Mucosa of stomach (tissue), 1 donor: ENCODE data around the gene ZNF282.
"Not testable (repeated sequence)": the region's sequence is repeated elsewhere in the genome, so short reads cannot be mapped to it uniquely, and the experiment has no call there.

Source experiments
- H3K27me3 ChIP-seq: one replicate; pipeline ENCODE4 v1.7.0; 2013; ENCODE audit warnings: mild to moderate bottlenecking, low read length; ENCODE audit not compliant: control insufficient read depth, insufficient read depth
- H3K36me3 ChIP-seq: one replicate; pipeline ENCODE4 v1.7.0; 2013; ENCODE audit warnings: low read length; ENCODE audit not compliant: control insufficient read depth, insufficient read depth
- H3K4me1 ChIP-seq: one replicate; pipeline ENCODE4 v1.7.0; 2013; ENCODE audit warnings: mild to moderate bottlenecking, low read length; ENCODE audit not compliant: control insufficient read depth, insufficient read depth
- H3K4me3 ChIP-seq: one replicate; pipeline ENCODE4 v1.7.0; 2013; ENCODE audit warnings: low read length
- H3K9ac ChIP-seq: one replicate; pipeline ENCODE4 v1.7.0; 2013; ENCODE audit warnings: mild to moderate bottlenecking, low read length, moderate library complexity
- H3K9me3 ChIP-seq: one replicate; pipeline ENCODE4 v1.7.0; 2013; ENCODE audit warnings: mild to moderate bottlenecking, low read length, moderate library complexity; ENCODE audit not compliant: control insufficient read depth
- donor health status: Pancreatic carcinoma.

Gene ZNF282

DNA sequence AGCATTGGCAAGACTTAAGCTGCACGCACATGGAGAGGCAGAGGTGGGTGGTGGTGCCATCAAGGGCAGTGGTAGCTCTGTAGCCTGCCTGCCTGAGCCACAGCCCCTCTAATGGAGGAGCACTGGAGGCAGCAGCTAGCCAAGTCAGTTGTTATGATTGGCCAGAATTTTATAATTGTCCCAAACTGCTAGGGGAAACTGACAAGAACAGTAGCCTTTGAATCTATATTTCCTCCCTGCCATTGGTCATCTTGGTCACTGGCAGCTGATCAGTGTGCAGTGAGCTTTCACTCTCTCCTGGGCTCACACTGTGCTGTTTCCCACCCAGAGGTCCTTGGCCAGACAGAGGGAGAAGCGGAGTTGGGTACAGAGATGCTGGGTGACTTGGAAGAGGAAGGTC, 57.0 kb downstream of the ZNF282 start:
- peaks cover 12% of the 10 kb centered on the region for H3K36me3 ChIP-seq
- no peaks in the 10 kb centered on the region for H3K4me1 ChIP-seq
- H3K27me3 ChIP-seq: no peaks in the 10 kb centered on the region
- no peak overlapping the region for H3K9ac ChIP-seq
- H3K4me3 ChIP-seq: no peak overlapping the region
- H3K9me3 ChIP-seq: no peaks in the 10 kb centered on the region

DNA sequence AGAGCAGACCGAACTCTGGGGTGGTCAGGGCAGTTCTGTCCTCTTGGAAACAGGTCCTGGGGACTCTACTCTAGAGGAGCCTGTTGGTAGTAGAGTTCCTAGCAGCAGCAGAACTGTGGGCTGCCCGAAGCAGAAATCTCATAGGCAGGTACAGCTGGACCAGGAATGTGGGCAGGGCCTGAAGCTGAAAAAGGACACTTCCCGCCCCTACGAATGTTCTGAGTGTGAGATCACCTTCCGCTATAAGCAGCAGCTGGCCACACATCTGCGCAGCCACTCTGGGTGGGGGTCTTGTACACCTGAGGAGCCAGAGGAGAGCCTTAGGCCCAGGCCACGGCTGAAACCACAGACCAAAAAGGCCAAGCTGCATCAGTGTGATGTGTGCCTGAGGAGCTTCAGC, 58.3 kb downstream of the ZNF282 start:
- no peaks in the 10 kb centered on the region for H3K4me1 ChIP-seq
- H3K4me3 ChIP-seq: no peak overlapping the region
- H3K36me3 ChIP-seq: peaks cover 12% of the 10 kb centered on the region
- H3K9me3 ChIP-seq: no peaks in the 10 kb centered on the region
- no peak overlapping the region for H3K9ac ChIP-seq
- no peaks in the 10 kb centered on the region for H3K27me3 ChIP-seq

DNA sequence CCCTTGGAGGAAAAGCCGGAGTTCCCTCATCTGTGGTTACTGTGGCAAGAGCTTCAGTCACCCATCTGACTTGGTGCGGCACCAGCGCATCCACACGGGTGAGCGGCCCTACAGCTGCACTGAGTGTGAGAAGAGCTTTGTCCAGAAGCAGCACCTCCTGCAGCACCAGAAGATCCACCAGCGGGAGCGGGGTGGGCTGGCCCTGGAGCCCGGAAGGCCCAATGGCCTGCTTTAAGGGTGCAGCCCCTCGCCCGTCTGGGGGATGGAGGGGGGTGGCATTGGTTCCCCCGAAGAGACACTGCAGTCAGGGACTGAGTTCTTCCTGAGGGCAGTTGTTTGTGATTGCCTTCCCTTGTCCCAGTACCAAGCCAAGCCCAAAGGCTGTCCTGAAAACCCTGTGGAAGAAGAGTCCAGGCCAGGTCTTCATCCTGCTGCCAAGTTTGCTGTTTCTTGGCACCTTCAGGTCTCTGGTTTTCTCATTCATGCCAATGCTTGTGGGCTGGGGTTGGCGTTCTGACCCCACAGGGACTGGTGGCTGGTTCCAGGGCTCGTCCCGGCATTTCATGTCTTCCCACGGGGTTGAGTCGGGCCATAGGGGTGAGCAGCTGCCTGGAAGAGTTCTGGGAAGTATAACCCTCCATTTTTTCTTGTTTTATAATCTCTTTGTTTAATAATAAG, 59.0 kb downstream of the ZNF282 start:
- Histone ChIP-seq H3K36me3 (peaks cover 12% of the 10 kb centered on the region), H3K9ac (no peak overlapping the region), H3K9me3 (no peaks in the 10 kb centered on the region), H3K4me3 (no peak overlapping the region), H3K27me3 (no peaks in the 10 kb centered on the region), H3K4me1 (no peaks in the 10 kb centered on the region)

DNA sequence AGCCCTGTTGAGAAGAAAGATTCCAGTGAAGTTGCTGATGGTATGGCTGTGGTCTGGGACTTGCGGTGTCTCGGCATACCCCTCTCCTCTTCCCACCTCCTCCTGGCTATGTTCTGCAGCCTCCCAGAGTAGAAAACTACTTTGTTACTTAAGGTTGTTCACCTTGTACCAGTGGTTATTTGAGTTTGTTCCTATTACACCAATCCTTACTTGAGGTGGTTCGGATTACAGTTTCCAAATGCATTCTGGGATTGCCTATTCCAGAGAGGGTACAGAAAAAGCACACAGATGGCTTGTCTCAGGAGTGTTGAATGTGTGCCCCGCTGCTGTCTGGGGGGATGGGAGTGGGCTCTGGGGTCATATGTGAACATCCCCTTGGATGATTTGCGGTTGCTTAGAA, 59.8 kb downstream of the ZNF282 start:
- peaks cover 12% of the 10 kb centered on the region for H3K36me3 ChIP-seq
- H3K27me3 ChIP-seq: no peaks in the 10 kb centered on the region
- H3K9ac ChIP-seq: no peak overlapping the region
- no peaks in the 10 kb centered on the region for H3K9me3 ChIP-seq
- H3K4me3 ChIP-seq: no peak overlapping the region
- H3K4me1 ChIP-seq: no peaks in the 10 kb centered on the region

DNA sequence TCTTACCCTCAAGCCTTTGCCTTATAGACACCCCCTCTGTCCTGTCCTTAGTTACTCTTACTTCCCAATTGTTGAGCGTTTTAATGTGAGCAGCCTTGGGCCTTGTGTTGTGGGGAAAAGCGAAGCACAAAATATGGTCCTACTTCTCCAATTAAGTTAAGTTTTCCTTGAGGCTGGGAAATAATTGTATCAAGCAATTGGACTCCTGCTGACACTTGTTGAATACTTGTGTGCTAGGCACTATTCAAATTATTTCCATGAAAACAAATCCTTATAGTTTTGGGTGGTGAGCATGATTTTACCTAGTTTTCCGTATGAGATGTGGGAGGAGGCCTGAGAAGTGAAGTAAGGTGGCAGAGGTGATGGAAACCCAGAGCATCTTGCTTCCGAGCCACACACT, 61.2 kb downstream of the ZNF282 start:
- Histone ChIP-seq H3K36me3 (peaks cover 12% of the 10 kb centered on the region), H3K9ac (no peak overlapping the region), H3K4me3 (no peak overlapping the region), H3K4me1 (no peaks in the 10 kb centered on the region), H3K9me3 (no peaks in the 10 kb centered on the region), H3K27me3 (no peaks in the 10 kb centered on the region)

DNA sequence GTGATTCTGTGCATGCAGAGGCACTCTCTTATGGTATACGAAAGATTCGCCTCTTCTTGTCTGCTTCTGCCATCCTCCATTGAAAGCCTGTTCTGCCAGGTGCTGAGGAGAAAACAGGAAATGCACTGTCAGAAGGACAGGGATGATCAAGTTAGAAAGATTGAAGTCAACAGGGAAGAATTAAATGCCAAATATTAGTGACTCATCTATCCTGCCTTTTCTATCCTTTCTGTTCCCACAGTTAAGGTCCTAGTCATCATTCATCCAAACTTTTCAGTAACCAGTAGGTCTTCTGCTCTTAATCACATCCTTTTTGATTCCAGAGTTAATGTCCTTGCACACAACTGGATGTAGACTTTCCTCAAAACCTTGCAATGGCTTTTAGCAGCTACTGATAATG, 61.8 kb downstream of the ZNF282 start:
- no peak overlapping the region for H3K9ac ChIP-seq
- H3K4me3 ChIP-seq: no peak overlapping the region
- peaks cover 11% of the 10 kb centered on the region for H3K36me3 ChIP-seq
- H3K4me1 ChIP-seq: no peaks in the 10 kb centered on the region
- no peaks in the 10 kb centered on the region for H3K9me3 ChIP-seq
- no peaks in the 10 kb centered on the region for H3K27me3 ChIP-seq

DNA sequence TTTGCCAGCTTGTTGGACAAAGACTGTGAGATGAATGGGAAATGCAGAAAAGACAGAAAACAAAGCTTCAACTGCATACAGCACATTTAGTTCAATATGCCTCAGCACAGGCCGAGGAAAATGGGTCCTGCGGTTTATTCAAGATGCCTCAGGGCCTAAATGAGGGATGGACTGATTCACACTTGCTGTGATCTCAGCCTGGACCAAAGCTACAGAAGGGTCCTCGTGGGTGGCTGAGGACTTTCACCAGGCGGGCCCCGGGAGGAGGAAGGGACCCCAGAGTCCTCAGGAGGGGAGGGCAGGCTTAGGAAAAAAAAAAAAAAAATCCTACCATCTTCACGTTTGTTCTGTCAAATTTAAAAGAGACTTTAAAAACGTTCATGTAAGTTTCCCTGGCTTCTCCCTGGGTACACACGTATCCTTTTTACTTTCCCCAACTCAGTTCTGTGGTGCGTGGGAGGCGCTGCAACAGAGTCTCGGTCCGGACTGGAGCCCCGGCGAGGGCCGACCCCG, 66.0 kb downstream of the ZNF282 start:
- Histone ChIP-seq H3K27me3 (no peaks in the 10 kb centered on the region), H3K36me3 (no peaks in the 10 kb centered on the region), H3K9ac (peak overlapping the region; percentile 62), H3K4me3 (peak overlapping the region; percentile 2), H3K9me3 (no peaks in the 10 kb centered on the region), H3K4me1 (peaks cover 8% of the 10 kb centered on the region)

DNA sequence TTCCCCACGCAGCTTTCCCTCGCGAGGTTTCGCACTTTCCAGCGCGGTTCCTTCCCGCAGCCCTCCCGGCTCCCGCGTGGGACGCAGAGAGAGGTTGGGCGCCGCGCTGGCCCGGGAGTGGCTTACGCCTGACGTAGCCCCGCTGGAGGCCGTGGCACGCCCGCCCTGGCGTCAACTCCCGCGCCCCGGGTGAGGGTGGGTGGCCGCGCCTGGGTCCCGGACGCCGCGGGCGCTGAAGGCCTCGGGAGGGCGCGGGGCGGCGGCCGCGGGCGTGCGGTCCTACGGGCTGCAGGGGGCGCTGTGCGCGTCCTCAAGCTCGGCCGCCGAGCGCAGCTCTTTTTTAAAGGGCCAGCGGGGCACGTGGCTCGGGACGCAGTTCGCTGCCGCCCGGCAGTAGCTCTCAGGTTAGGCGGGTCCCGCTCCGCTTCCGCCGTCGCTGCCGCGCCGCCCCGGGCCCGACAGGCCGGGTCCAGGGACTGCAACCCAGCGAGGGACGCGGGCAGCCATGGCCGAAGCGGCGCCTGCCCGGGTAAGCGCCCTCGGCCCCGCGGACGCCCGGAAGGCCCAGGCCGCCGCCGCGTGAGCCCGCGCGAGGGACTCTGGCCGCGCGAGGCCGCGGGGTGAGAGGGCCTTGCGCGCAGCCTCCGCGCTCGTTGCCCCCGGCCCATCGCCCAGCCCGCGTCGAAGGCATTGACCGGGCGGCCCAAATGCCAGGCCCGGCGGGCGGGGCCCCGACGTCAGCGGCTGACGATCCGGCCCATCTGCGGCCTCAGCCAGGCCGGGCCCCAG, 66.7 kb downstream of the ZNF282 start, which contains the start of gene ZNF783:
Gene ZNF783, plus strand, starts transcription at position 368 of the 789 bp plus-strand sequence. Its CDS starts 138 bp downstream, at position 506.
- Histone ChIP-seq H3K4me3 (peak within 1 kb of the TSS; percentile 46), H3K9ac (peak within 1 kb of the TSS; percentile 62), H3K36me3 (no peaks in the 10 kb centered on the region), H3K4me1 (peaks cover 8% of the 10 kb centered on the region), H3K9me3 (no peaks in the 10 kb centered on the region), H3K27me3 (no peaks in the 10 kb centered on the region)

DNA sequence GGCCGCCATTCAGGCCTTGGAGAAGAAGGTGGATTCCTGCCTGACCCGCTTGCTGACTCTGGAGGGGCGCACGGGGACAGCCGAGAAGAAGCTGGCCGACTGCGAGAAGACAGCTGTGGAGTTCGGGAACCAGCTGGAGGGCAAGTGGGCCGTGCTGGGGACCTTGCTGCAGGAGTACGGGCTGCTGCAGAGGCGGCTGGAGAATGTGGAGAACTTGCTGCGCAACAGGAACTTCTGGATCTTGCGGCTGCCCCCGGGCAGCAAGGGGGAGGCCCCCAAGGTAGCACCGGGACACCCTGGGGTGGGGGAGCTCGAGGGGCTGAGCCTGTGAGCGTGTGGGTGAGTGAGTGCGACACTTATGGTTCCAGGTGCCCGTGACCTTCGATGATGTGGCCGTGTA, 71.1 kb downstream of the ZNF282 start:
- Histone ChIP-seq H3K27me3 (no peaks in the 10 kb centered on the region), H3K9ac (no peak overlapping the region), H3K4me1 (peaks cover 8% of the 10 kb centered on the region), H3K9me3 (no peaks in the 10 kb centered on the region), H3K4me3 (no peak overlapping the region), H3K36me3 (no peaks in the 10 kb centered on the region)

DNA sequence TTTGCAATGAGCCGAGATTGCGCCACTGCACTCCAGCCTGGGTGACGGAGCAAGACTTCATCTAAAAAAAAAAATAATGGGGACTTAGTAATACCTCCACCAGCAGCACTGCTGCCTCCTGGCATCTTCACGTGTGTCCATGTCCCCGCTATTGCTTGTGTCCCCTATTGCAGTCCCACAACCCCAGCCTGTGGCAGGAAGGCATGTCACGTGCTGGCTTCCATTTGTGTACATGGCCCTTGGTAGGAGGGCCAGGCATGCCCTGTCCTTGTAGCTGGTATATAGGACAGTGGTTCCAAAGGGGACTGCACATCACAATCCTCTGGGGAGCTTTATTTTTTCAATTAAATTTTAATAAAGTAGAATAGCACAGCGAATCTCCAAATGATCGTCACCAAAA, 72.4 kb downstream of the ZNF282 start:
- Histone ChIP-seq H3K4me3 (no peak overlapping the region), H3K9ac (no peak overlapping the region), H3K4me1 (peaks cover 5% of the 10 kb centered on the region), H3K27me3 (no peaks in the 10 kb centered on the region), H3K9me3 (no peaks in the 10 kb centered on the region), H3K36me3 (no peaks in the 10 kb centered on the region)

DNA sequence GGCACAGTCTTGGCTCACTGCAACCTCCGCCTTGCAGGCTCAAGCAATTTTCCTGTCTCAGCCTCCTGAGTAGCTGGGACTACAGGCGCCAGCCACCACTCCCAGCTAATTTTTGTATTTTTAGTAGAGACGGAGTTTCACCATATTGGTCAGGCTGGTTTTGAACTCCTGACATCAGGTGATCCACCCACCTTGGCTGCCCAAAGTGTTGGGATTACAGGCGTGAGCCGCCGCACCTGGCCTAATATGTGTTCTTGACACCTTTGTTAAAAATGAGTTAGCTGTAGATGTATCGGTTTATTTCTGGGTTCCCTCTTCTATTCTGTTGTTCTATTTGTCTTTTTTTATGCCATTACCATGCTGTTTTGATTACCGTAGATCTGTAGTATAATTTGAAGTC, 79.1 kb downstream of the ZNF282 start:
- not testable (repeated sequence) for H3K9ac ChIP-seq, H3K36me3 ChIP-seq, H3K9me3 ChIP-seq, H3K27me3 ChIP-seq, H3K4me3 ChIP-seq, H3K4me1 ChIP-seq
